Measurements from ENCODE around the gene EPB41L2.

DNA sequence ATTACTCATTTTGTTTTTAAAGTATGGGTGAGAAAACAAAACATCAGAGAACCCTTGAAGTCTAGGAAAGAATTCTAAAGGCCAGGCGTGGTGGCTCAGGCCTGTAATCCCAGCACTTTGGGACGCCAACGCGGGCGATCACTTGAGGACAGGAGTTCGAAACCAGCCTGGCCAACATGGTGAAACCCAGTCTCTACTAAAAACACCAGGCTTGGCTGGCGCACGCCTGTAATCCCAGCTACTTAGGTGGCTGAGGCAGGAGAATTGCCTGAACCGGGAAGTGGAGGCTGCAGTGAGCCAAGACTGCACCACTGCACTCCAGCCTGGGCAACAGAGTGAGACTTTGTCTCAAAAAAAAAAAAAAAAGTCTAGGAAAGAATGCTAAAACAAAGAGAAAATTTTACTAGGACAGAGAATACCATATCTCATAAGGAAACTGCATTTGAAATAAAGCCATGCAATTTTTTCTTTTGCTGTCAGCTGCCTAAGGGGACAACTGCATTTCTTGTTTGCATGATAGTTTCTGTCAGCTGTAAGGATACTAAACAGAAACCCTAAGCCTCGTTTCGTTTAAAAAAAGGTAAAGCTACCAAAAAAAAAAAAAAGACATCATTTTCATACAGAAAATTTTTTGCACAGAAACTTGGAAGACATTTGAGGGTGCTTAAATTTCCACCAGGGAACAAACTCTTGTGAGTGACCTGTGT, 203.7 kb downstream of the EPB41L2 start:
- TF ChIP-seq, protein P1, sequence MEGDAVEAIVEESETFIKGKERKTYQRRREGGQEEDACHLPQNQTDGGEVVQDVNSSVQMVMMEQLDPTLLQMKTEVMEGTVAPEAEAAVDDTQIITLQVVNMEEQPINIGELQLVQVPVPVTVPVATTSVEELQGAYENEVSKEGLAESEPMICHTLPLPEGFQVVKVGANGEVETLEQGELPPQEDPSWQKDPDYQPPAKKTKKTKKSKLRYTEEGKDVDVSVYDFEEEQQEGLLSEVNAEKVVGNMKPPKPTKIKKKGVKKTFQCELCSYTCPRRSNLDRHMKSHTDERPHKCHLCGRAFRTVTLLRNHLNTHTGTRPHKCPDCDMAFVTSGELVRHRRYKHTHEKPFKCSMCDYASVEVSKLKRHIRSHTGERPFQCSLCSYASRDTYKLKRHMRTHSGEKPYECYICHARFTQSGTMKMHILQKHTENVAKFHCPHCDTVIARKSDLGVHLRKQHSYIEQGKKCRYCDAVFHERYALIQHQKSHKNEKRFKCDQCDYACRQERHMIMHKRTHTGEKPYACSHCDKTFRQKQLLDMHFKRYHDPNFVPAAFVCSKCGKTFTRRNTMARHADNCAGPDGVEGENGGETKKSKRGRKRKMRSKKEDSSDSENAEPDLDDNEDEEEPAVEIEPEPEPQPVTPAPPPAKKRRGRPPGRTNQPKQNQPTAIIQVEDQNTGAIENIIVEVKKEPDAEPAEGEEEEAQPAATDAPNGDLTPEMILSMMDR (IDR thresholded peaks at IDR 0.05; ENCODE audit: insufficient read depth, low read depth, low read length): no peak
- no peak for TF ChIP-seq EZH2 (IDR thresholded peaks at IDR 0.05; ENCODE audit: insufficient read depth, low read length)
